ENCODE measurements around the gene QSOX2. TPM values are rescaled to one million over a fixed set of nuclear protein-coding genes. Genes with fewer than 3 reads are reported as not detected.

The QSOX2 gene
- total RNA-seq, 4 donors from 2014 or later: 10.2 to 15.8 (median 12.1) TPM

GRCh38 chr9:136273921-136274785, 28.5 kb upstream of the QSOX2 start:
- Histone ChIP-seq H3K27ac (no peak overlapping the region), H3K27me3 (peaks cover 32% of the 10 kb centered on the region), H3K4me1 (no peaks in the 10 kb centered on the region), H3K9me3 (no peaks in the 10 kb centered on the region), H3K36me3 (no peaks in the 10 kb centered on the region), H3K4me3 (no peak overlapping the region)
- DNase-seq (ENCODE audit: low spot score in 2 of 2): no peak
- 64% methylated on average over 11 of the region's 28 CpGs for WGBS
- TF ChIP-seq CTCF (IDR thresholded peaks at IDR 0.05) (no peak), POLR2AphosphoS5 (IDR thresholded peaks at IDR 0.05) (no peak), POLR2A (IDR thresholded peaks at IDR 0.05) (no peak), EP300 (IDR thresholded peaks at IDR 0.05) (no peak)

GRCh38 chr9:136273244-136273865, 27.7 kb upstream of the QSOX2 start:
- no peaks in the 10 kb centered on the region for H3K9me3 ChIP-seq
- no peaks in the 10 kb centered on the region for H3K36me3 ChIP-seq
- no peak overlapping the region for H3K27ac ChIP-seq
- H3K4me1 ChIP-seq: no peaks in the 10 kb centered on the region
- DNase-seq (ENCODE audit: low spot score in 2 of 2): no peak
- peaks cover 32% of the 10 kb centered on the region for H3K27me3 ChIP-seq
- 79% methylated on average over 14 of the region's 14 CpGs for WGBS
- TF ChIP-seq CTCF (IDR thresholded peaks at IDR 0.05): no peak
- TF ChIP-seq EP300 (IDR thresholded peaks at IDR 0.05): no peak
- no peak for TF ChIP-seq POLR2A (IDR thresholded peaks at IDR 0.05)
- no peak for TF ChIP-seq POLR2AphosphoS5 (IDR thresholded peaks at IDR 0.05)
- H3K4me3 ChIP-seq: no peak overlapping the region

- Histone ChIP-seq H3K9me3 (no peaks in the 10 kb centered on the region), H3K4me3 (no peak overlapping the region), H3K36me3 (no peaks in the 10 kb centered on the region), H3K27ac (no peak overlapping the region), H3K4me1 (peaks cover 10% of the 10 kb centered on the region), H3K27me3 (peaks cover 6% of the 10 kb centered on the region)
- no peak for TF ChIP-seq CTCF (IDR thresholded peaks at IDR 0.05)
- no peak for TF ChIP-seq POLR2A (IDR thresholded peaks at IDR 0.05)
- TF ChIP-seq POLR2AphosphoS5 (IDR thresholded peaks at IDR 0.05): no peak
- TF ChIP-seq EP300 (IDR thresholded peaks at IDR 0.05): no peak
- DNase-seq (ENCODE audit: low spot score in 2 of 2): no peak
- 76% methylated on average over 13 of the region's 13 CpGs for WGBS
Observed at GRCh38 chr9:136270173-136270705, 24.6 kb upstream of the QSOX2 start.

DNA sequence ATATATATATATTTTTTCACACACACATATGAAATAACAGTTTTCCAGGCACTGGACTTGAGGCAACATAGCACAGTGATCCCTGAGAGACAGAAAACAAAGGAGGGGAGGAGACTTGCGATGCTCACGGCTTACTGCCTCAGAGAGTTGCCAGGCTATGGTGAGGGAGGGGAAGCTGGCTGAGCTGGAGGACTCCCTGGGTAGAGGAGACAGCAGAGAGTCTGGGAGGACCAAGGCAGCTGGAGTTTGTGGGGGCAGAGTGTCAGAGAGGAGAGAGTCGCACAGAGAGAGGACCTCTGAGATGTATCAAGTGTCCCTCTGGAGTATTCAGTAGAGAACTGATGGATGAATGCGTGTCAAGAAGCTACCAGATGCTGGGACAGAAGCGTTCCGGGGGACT, 23.1 kb upstream of the QSOX2 start:
- Histone ChIP-seq H3K4me1 (peaks cover 10% of the 10 kb centered on the region), H3K27ac (no peak overlapping the region), H3K27me3 (peaks cover 4% of the 10 kb centered on the region), H3K9me3 (no peaks in the 10 kb centered on the region), H3K4me3 (no peak overlapping the region), H3K36me3 (no peaks in the 10 kb centered on the region)
- no peak for DNase-seq (ENCODE audit: low spot score in 2 of 2)
- no peak for TF ChIP-seq CTCF (IDR thresholded peaks at IDR 0.05)
- TF ChIP-seq EP300 (IDR thresholded peaks at IDR 0.05): no peak
- no peak for TF ChIP-seq POLR2AphosphoS5 (IDR thresholded peaks at IDR 0.05)
- TF ChIP-seq POLR2A (IDR thresholded peaks at IDR 0.05): no peak
- 55% methylated on average over 6 of the region's 6 CpGs for WGBS

DNA sequence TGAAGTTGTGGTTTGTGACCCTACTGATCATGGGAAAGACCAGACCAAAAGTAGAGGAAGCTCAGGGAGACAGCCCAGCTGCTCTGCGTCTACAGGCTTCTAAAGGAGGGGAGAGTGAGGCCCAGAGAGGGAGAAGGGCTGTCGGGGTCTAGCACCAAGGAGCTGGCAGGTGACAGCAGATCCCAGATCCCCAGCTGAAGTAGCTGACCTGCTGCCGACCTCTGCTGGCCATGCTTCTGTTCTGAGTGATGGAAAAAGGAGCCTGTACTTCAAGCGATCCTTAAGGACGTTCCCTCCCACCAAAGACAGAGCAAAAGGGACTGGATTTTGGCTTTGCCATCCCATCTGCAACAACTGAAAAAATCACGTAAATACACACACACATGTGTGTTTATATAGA, 22.7 kb upstream of the QSOX2 start:
- peaks cover 4% of the 10 kb centered on the region for H3K27me3 ChIP-seq
- H3K36me3 ChIP-seq: no peaks in the 10 kb centered on the region
- TF ChIP-seq POLR2AphosphoS5 (IDR thresholded peaks at IDR 0.05) (no peak), CTCF (IDR thresholded peaks at IDR 0.05) (no peak), EP300 (IDR thresholded peaks at IDR 0.05) (no peak), POLR2A (IDR thresholded peaks at IDR 0.05) (no peak)
- no peak for DNase-seq (ENCODE audit: low spot score in 2 of 2)
- no peaks in the 10 kb centered on the region for H3K9me3 ChIP-seq
- H3K4me3 ChIP-seq: no peak overlapping the region
- 66% methylated on average over 5 of the region's 6 CpGs for WGBS
- peaks cover 10% of the 10 kb centered on the region for H3K4me1 ChIP-seq
- H3K27ac ChIP-seq: no peak overlapping the region

Measured in suprapubic skin (tissue), 4 donors.